Pancreas (tissue), 10 donors: ENCODE data around the gene GSS. TPM values are rescaled to one million over a fixed set of nuclear protein-coding genes. Genes with fewer than 3 reads are reported as not detected.

ENCODE experiments used
- ATAC-seq, 4 donors: fragments of 200-7000 bp; cut with Tn5 transposase; one replicate each; pipeline versions ENCODE4 v1.8.0 to v1.9.1; 2020; ENCODE audit warnings: mild to moderate bottlenecking in 4 of 4, moderate library complexity in 4 of 4
- DNase-seq, 6 donors: peaks; one replicate each; pipeline ENCODE4 v3.0.0-alpha.2; 2020
- FAIRE-seq: peaks from 2 replicates; lab custom pipeline; 2012; peaks lifted over from hg19 to GRCh38; lab: Jason Lieb, UNC
- H3K27ac ChIP-seq, 4 donors: fragments of 200-600 bp; sonication (generic); 1 replicate in 3 of 4; 2 replicates in 1 of 4; pipeline versions ENCODE4 v1.5.0 to v1.8.0; 2020
- H3K27me3 ChIP-seq, 4 donors: fragments of 200-600 bp; one replicate each; pipeline ENCODE4 v1.8.0; 2021
- H3K36me3 ChIP-seq, 3 donors: fragments of 200-600 bp; sonication (generic) in 1 of 3; one replicate each; pipeline versions ENCODE4 v1.5.0 to v1.8.0; 2020 to 2021
- H3K4me1 ChIP-seq, 3 donors: fragments of 200-600 bp; one replicate each; pipeline ENCODE4 v1.8.0; 2021
- H3K4me3 ChIP-seq, 4 donors: fragments of 200-600 bp; sonication (generic) in 2 of 4; one replicate each; pipeline versions ENCODE4 v1.5.0 to v1.8.0; 2020 to 2021
- H3K9me3 ChIP-seq, 4 donors: fragments of 200-600 bp; one replicate each; pipeline ENCODE4 v1.8.0; 2021
- WGBS, 2 donors: extraction: QIAGEN DNeasy Blood & Tissue Kit; methylation state at CpG; one replicate each; pipeline ENCODE4 v1.1.7; 2013; 5-methylcytosine and 5-hydroxymethylcytosine counted together
- intact Hi-C, 3 donors: fragments of 100-400 bp; cut with DNase I; formaldehyde crosslinking; loops; one replicate each; pipeline versions ENCODE4 v1.11.1 to v1.14.2; 2022
- polyA plus RNA-seq, 2 donors: library from polyadenylated mRNA; stranded (reverse); fragments of 200-250 nt; gene quantifications; one replicate each; pipeline ENCODE4 v1.2.3, GENCODE V29; 2013
- total RNA-seq, 6 donors: library from RNA; stranded (reverse); fragmentation: NEBNext Ultra II Directional in 4 of 6; extraction: Animal tissue kit (Norgen Biotek cat#: 25700) in 4 of 6; gene quantifications; one replicate each; pipeline versions ENCODE4 v1.2.1 to v1.2.4, GENCODE V29; 2021 to 2023
- TF ChIP-seq, protein P1 (sequence below), 4 donors: fragments of 200-600 bp; sonication (generic) in 3 of 4; IDR thresholded peaks; one replicate each; pipeline versions ENCODE4 v1.5.0 to v1.8.0; 2021; ENCODE audit warnings: antibody characterized with exemption in 4 of 4
- donor health status: healthy with polysubstance abuse.
- donor health status: DM: no; HTN: no; CAD: no; lungs with moderate emphysema.
- donor health status: DM: no; HTN: no; CAD: no.
- donor health status: control.
- donor health status: control.
- donor health status: Bipolar disorder and iron deficiency.
- donor health status: DM: yes; HTN: yes; CAD: no.
- donor health status: DM: no; HTN: no; CAD: no.
- donor health status: DM: no; HTN: no; CAD: no.
- donor health status: DM: yes; HTN: yes; CAD: no.

The GSS gene
- total and polyA plus RNA-seq, 8 donors = 6.7 to 32.2 (median 14.4) TPM

DNA sequence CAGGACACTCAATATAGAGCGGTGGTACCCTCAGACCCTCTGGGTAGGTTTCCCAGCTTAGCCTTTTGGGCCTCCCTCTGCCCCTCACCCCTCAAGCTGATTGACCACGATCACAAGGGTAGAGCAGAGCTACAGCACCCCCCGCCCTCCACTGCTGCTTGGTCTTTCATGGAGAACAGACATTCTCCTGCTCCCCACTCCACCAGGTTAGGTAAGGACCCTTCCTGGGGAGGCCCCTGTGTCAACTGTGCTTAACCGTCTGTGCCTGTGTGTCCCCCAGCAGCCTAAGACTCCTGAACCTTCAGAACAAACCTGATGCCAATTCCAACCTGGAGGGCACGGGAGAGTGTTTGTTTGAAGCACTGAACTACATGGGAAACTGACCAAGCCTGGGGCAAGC lies 11.8 kb upstream of the GSS start:
- FAIRE-seq = no peak
- TF ChIP-seq, protein P1, sequence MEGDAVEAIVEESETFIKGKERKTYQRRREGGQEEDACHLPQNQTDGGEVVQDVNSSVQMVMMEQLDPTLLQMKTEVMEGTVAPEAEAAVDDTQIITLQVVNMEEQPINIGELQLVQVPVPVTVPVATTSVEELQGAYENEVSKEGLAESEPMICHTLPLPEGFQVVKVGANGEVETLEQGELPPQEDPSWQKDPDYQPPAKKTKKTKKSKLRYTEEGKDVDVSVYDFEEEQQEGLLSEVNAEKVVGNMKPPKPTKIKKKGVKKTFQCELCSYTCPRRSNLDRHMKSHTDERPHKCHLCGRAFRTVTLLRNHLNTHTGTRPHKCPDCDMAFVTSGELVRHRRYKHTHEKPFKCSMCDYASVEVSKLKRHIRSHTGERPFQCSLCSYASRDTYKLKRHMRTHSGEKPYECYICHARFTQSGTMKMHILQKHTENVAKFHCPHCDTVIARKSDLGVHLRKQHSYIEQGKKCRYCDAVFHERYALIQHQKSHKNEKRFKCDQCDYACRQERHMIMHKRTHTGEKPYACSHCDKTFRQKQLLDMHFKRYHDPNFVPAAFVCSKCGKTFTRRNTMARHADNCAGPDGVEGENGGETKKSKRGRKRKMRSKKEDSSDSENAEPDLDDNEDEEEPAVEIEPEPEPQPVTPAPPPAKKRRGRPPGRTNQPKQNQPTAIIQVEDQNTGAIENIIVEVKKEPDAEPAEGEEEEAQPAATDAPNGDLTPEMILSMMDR (IDR thresholded peaks at IDR 0.05) = no peak
- WGBS, 2 donors = 80% methylated on average over 5 of the region's 5 CpGs
- no peak overlapping the region for H3K4me3 ChIP-seq
- no peaks in the 10 kb centered on the region for H3K4me1 ChIP-seq
- no peak for DNase-seq
- intact Hi-C loops = no loop called here
- H3K27me3 ChIP-seq = no peaks in the 10 kb centered on the region
- no peaks in the 10 kb centered on the region for H3K36me3 ChIP-seq
- ATAC-seq = no peak
- no peaks in the 10 kb centered on the region for H3K9me3 ChIP-seq
- H3K27ac ChIP-seq = no peak overlapping the region

DNA sequence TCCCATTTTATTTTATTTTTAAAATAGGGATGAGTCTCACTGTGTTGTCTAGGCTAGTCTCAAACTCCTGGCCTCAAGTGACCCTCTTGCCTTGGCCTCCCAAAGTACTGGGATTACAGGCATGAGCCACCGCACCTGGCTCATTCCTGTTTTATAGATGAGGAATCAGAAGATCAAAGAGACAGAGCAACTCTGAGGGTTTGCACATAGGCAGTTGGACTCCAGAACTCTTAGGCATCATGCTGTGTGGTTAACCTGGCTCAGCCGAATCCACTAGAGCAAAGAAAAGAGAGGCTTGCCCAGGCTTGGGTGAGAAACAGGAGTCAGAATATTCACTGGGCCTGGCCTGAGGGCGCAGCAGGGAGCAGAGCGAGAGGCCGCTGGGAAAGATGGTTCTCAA lies 9.4 kb upstream of the GSS start:
- no peak for DNase-seq
- no peaks in the 10 kb centered on the region for H3K27me3 ChIP-seq
- no peak overlapping the region for H3K4me3 ChIP-seq
- H3K36me3 ChIP-seq = no peaks in the 10 kb centered on the region
- intact Hi-C loops = no loop called here
- no peaks in the 10 kb centered on the region for H3K9me3 ChIP-seq
- TF ChIP-seq, protein P1 (IDR thresholded peaks at IDR 0.05) = no peak
- no peak for FAIRE-seq
- no peak overlapping the region for H3K27ac ChIP-seq
- no peak for ATAC-seq
- WGBS, 2 donors = 92 to 94% methylated on average over 5 of the region's 5 CpGs
- H3K4me1 ChIP-seq = no peaks in the 10 kb centered on the region

DNA sequence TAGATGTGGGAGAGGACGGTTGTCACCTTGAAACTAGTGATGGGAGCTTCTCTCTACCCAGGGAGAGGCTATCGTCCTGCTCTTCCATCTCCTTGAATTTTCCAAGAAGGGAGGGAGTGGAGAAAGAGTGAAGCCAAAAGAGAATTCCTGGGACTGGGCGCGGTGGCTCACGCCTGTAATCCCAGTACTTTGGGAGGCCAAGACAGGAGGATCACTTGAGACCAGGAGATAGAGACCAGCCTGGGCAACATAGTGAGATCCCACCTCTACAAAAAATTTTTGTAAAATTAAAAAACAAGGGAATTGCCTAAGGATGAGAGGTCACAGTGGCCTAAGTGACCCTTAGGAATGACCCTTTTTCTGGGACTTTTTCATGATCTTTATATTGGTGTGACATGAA lies 8.9 kb upstream of the GSS start:
- H3K27ac ChIP-seq = no peak overlapping the region
- ATAC-seq (no peak), FAIRE-seq (no peak), DNase-seq (no peak)
- H3K4me1 ChIP-seq = no peaks in the 10 kb centered on the region
- no peaks in the 10 kb centered on the region for H3K27me3 ChIP-seq
- 90 to 94% methylated on average over 5 of the region's 5 CpGs for WGBS, 2 donors
- no peak overlapping the region for H3K4me3 ChIP-seq
- no peaks in the 10 kb centered on the region for H3K36me3 ChIP-seq
- H3K9me3 ChIP-seq = no peaks in the 10 kb centered on the region
- intact Hi-C loops = no loop called here
- TF ChIP-seq, protein P1 (IDR thresholded peaks at IDR 0.05) = no peak

DNA sequence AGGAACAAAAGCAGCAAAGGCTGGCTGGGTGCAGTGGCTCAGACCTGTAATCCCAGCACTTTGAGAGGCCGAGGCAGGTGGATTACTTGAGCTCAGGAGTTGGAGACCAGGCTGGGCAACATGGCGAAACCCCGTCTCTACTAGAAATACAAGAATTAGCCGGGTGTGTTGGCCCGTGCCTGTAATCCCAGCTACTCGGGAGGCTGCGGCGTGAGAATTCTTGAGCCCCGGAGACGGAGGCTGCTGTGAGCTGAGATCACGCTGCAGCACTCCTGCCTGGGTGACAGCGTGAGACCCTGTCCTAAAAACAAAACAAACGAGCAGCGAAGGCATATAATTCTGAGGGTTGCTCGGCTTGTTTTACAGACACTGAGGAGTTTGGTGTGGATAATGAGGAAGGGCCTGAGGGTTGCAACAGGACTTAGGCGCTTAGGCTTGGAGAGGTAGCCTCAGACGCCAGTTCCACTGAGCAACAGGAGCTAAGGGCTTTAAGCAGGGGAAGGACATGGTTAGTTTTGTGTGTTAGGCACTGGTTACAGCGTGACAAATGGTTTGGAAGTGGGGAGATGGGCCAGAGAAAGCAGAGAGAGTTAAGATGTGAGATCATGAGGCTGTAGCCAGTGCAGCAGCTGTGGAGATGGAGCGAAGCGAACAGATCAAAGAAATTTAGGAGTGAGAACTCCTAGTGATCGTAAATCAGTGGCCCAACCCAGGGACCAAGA lies 1.3 kb upstream of the GSS start:
- Histone ChIP-seq H3K4me1 (peaks cover 0 to 4% (median 0%) of the 10 kb centered on the region in 3 donors), H3K27me3 (no peaks in the 10 kb centered on the region), H3K4me3 (no peak overlapping the region), H3K27ac (no peak overlapping the region), H3K36me3 (no peaks in the 10 kb centered on the region), H3K9me3 (no peaks in the 10 kb centered on the region)
- ATAC-seq (no peak), DNase-seq (no peak), FAIRE-seq (no peak)
- intact Hi-C loops = loop anchor here in 2 of 3 donors (2.0 to 10.0 kb wide), 2 partner anchors 82 kb away; partner anchors contain the start of genes ACSS2 (in 1 of the 2) and GGT7 (in 1 of the 2)
- TF ChIP-seq, protein P1 (IDR thresholded peaks at IDR 0.05) = no peak
- 83 to 90% methylated on average over 21 of the region's 21 CpGs for WGBS, 2 donors

DNA sequence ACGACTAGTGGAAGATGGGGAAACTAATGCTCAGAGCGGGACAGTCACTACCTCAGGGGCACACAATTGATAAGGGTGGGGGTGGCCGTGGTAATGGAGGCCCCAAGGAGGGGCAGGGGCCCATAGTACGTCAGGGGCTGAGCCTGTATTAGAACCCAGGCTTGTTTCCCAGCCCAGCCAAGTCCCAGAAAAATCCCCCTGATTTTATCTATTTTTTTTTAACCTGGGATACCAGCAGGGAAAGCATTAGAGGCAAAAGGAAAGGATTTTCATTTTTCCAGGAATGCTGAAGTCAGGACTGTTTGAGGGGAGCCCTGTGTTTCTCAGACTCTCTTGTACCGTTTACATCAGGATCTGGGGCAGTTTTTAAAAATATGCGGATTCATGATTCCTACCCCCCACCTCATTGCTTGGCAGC lies 444 bp upstream of the GSS start:
- Histone ChIP-seq H3K27ac (peak overlapping the region; percentile 24 to 86 (median 73)), H3K4me1 (peaks cover 0 to 4% (median 0%) of the 10 kb centered on the region in 3 donors), H3K9me3 (no peaks in the 10 kb centered on the region), H3K4me3 (peak overlapping the region; percentile 44 to 75 (median 57)), H3K27me3 (no peaks in the 10 kb centered on the region), H3K36me3 (no peaks in the 10 kb centered on the region)
- DNase-seq = no peak
- no peak for ATAC-seq
- intact Hi-C loops = loop anchor here in 2 of 3 donors (2.0 to 10.0 kb wide), 2 partner anchors 81 kb away; partner anchors contain the start of genes ACSS2 (in 1 of the 2) and GGT7 (in 1 of the 2)
- no peak for FAIRE-seq
- WGBS, 2 donors = 7 to 14% methylated on average over 6 of the region's 6 CpGs
- TF ChIP-seq, protein P1 (IDR thresholded peaks at IDR 0.05) = no peak
